Thyroid gland (tissue), 4 donors: Measurements from ENCODE around the gene PHACTR1. TPM values are rescaled to one million over a fixed set of nuclear protein-coding genes. Genes with fewer than 3 reads are reported as not detected.

Experiments used
- DNase-seq, 2 donors: peaks; one replicate each; pipeline ENCODE4 v3.0.0-alpha.2; 2019
- H3K27ac ChIP-seq, 3 donors: fragments of 200-600 bp; sonication (generic); 1 replicate in 2 of 3; 2 replicates in 1 of 3; pipeline ENCODE4 v1.5.1; 2016 to 2019; ENCODE audit warnings: mild to moderate bottlenecking in 1 of 3, moderate library complexity in 1 of 3
- H3K27me3 ChIP-seq: fragments of 200-600 bp; sonication (generic); one replicate; pipeline ENCODE4 v1.5.1; 2019
- H3K36me3 ChIP-seq, 2 donors: fragments of 200-600 bp; sonication (generic); one replicate each; pipeline ENCODE4 v1.5.1; 2016 to 2019
- H3K4me1 ChIP-seq, 2 donors: fragments of 200-600 bp; sonication (generic); one replicate each; pipeline ENCODE4 v1.5.1; 2017 to 2019
- H3K4me3 ChIP-seq, 3 donors: fragments of 200-600 bp; sonication (generic); replicated peaks in 1 of 3; 1 replicate in 2 of 3; 2 replicates in 1 of 3; pipeline ENCODE4 v1.5.1; 2016; ENCODE audit warnings: mild to moderate bottlenecking in 1 of 3
- H3K9me3 ChIP-seq: fragments of 200-600 bp; sonication (generic); one replicate; pipeline ENCODE4 v1.5.1; 2017
- POLR2A ChIP-seq, 2 donors: fragments of 450-650 bp; IDR thresholded peaks; one replicate each; pipeline ENCODE4 v1.6.1; 2017; ENCODE audit warnings: antibody characterized with exemption in 2 of 2, mild to moderate bottlenecking in 2 of 2, moderate library complexity in 1 of 2
- WGBS, 2 donors: methylation state at CpG; one replicate each; pipeline ENCODE4 v1.1.5; 2017; 5-methylcytosine and 5-hydroxymethylcytosine counted together
- intact Hi-C: fragments of 100-400 bp; cut with DNase I; formaldehyde crosslinking; loops from one replicate; pipeline ENCODE4 v1.15.1; 2023
- total RNA-seq, 4 donors: library from RNA; depleted of rRNA; stranded (reverse); fragments of >200 nt; gene quantifications; one replicate each; pipeline ENCODE4 v1.2.3, GENCODE V29; 2016
- TF ChIP-seq, protein P1 (sequence below), 6 experiments: fragments of 200-600 bp in 3 of 6; fragments of 450-650 bp in 3 of 6; sonication (generic) in 3 of 6; IDR thresholded peaks; one replicate each; pipeline ENCODE4 v1.5.1; 2016 to 2019; ENCODE audit warnings: antibody characterized with exemption in 6 of 6, mild to moderate bottlenecking in 2 of 6, inconsistent platforms in 1 of 6, moderate library complexity in 1 of 6

The PHACTR1 gene
- total RNA-seq, 4 donors from 2014 or later, result 2.9 to 8.6 (median 4.4) TPM

DNA sequence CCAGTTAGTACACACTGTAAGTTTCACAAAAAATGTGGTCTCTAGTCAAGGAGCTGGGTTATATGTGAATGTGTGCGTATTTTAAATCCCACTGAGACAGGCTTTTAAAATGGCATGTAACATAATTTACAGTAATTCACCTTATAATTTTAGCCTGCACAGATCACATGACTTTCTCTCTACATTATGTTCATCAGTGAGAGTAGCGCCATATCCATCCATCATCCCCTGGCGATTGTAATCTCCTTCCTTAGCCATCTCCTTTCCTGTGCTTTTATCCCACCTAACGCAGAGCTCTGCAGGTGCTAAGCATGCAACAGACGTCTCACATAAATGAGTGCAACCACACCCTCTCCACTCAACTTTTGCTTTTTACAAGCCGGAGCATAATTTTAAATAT, 401.0 kb downstream of the PHACTR1 start:
- Histone ChIP-seq H3K9me3 (no peaks in the 10 kb centered on the region), H3K27ac (no peak overlapping the region), H3K36me3 (no peaks in the 10 kb centered on the region), H3K4me3 (no peak overlapping the region), H3K4me1 (peaks cover 11 to 16% of the 10 kb centered on the region in 2 donors), H3K27me3 (no peaks in the 10 kb centered on the region)
- no peak for TF ChIP-seq POLR2A (IDR thresholded peaks at IDR 0.05)
- TF ChIP-seq, protein P1, sequence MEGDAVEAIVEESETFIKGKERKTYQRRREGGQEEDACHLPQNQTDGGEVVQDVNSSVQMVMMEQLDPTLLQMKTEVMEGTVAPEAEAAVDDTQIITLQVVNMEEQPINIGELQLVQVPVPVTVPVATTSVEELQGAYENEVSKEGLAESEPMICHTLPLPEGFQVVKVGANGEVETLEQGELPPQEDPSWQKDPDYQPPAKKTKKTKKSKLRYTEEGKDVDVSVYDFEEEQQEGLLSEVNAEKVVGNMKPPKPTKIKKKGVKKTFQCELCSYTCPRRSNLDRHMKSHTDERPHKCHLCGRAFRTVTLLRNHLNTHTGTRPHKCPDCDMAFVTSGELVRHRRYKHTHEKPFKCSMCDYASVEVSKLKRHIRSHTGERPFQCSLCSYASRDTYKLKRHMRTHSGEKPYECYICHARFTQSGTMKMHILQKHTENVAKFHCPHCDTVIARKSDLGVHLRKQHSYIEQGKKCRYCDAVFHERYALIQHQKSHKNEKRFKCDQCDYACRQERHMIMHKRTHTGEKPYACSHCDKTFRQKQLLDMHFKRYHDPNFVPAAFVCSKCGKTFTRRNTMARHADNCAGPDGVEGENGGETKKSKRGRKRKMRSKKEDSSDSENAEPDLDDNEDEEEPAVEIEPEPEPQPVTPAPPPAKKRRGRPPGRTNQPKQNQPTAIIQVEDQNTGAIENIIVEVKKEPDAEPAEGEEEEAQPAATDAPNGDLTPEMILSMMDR (IDR thresholded peaks at IDR 0.05), result no peak
- no peak for DNase-seq
- intact Hi-C loops, result no loop called here
- WGBS, 2 donors, result 71 to 76% methylated on average over 6 of the region's 6 CpGs

DNA sequence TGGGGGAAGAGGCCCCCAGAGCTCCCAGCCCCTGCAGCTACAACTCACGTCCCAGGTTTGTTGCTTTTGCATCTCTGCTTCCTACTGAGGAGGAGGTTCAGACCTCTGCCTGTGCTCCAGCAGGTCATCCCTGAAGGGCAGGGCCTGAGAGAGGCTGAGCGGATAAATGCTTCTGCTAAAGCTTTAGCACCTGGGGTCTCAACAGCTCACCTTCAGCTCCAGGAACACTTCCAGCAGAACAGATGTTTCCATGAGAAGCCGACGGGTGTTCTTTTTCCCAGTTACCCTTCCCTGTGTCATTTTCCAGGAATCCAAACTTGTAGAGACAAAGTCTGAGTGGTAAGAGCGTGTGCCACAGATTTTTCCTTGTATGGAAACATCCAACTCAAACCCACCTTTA, 403.0 kb downstream of the PHACTR1 start:
- 89 to 90% methylated on average over 5 of the region's 5 CpGs for WGBS, 2 donors
- TF ChIP-seq POLR2A (IDR thresholded peaks at IDR 0.05), result no peak
- TF ChIP-seq, protein P1 (IDR thresholded peaks at IDR 0.05), result no peak
- no peak overlapping the region for H3K27ac ChIP-seq
- H3K27me3 ChIP-seq, result no peaks in the 10 kb centered on the region
- no peaks in the 10 kb centered on the region for H3K9me3 ChIP-seq
- no peak for DNase-seq
- H3K4me1 ChIP-seq, result peaks cover 0 to 1% of the 10 kb centered on the region in 2 donors
- intact Hi-C loops, result no loop called here
- H3K4me3 ChIP-seq, result no peak overlapping the region
- no peaks in the 10 kb centered on the region for H3K36me3 ChIP-seq

DNA sequence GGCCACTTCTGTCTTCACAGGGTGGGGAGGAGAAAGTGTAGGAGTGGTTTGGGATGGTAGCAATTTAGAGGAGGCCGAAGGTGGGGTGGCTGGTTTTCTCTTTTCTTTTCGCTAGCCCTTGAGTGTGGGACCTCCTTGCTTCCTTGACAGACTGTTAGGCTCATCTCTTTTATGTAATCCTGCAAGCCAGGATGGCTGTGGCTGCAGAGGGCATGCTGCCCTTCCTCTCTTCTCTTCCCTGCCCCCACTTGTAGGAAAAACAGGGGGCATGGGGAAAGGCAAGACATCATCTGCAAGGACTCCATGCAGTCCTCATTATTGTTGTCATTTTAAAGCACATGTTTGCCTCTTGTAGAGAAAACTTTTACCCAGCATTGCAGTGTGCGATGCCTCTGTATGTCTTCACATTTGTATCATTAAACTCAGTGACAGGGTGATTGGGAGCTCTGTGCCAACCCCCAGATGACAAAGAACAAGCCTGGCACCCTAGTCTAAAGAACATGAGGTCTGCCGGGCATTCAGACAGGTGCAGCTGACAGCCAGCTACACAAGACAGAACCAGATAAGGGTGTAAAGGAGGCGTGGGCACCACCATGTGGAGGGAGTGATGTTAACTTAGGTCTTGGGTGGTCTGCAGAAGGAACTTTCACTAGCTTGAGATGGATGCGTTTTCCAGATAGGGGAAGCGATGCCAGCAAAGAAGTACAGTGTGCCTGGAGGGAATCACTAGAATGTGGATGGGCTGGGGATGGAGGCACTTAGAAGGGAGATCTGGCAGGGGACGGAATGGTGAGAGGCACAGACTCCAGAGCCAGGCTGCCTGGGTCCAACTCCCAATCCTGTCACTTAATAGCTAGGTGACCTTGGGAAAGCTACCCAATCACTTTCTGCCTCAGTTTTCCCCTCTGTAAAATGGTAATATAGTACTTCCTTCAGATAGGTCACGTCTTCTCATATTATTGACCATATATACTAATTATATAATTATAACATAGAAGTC, 404.2 kb downstream of the PHACTR1 start:
- Histone ChIP-seq H3K4me3 (no peak overlapping the region), H3K36me3 (no peaks in the 10 kb centered on the region), H3K9me3 (no peaks in the 10 kb centered on the region), H3K27ac (no peak overlapping the region), H3K4me1 (no peaks in the 10 kb centered on the region), H3K27me3 (no peaks in the 10 kb centered on the region)
- intact Hi-C loops, result no loop called here
- no peak for TF ChIP-seq POLR2A (IDR thresholded peaks at IDR 0.05)
- TF ChIP-seq, protein P1 (IDR thresholded peaks at IDR 0.05), result peak in 2 of 6 experiments; percentile 14 to 24
- peak; percentile 15 to 18 for DNase-seq
- 74 to 78% methylated on average over 9 of the region's 9 CpGs for WGBS, 2 donors

DNA sequence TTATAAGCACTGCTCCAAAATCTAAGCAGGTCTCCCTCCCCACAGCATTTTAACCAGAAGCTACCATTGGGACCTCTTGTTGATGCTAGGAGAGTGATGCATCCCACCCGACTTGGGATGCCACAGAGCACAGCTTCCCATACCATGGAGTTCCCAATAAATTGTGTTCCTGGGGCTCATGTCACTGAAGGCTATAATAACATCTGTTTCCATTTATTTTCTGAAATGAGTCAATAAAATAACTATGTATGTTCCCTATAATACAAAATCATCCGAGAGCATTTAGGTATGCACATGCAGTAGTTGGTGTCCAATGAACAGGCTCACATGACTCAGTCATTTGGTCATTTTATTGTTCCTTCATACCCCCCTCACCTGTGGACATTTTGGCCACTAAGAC, 407.6 kb downstream of the PHACTR1 start:
- no peak for DNase-seq
- no peaks in the 10 kb centered on the region for H3K9me3 ChIP-seq
- H3K27me3 ChIP-seq, result no peaks in the 10 kb centered on the region
- WGBS, 2 donors, result 75 to 86% methylated on average over 2 of the region's 2 CpGs
- TF ChIP-seq POLR2A (IDR thresholded peaks at IDR 0.05), result no peak
- TF ChIP-seq, protein P1 (IDR thresholded peaks at IDR 0.05), result no peak
- H3K36me3 ChIP-seq, result no peaks in the 10 kb centered on the region
- intact Hi-C loops, result no loop called here
- no peaks in the 10 kb centered on the region for H3K4me1 ChIP-seq
- no peak overlapping the region for H3K27ac ChIP-seq
- no peak overlapping the region for H3K4me3 ChIP-seq

DNA sequence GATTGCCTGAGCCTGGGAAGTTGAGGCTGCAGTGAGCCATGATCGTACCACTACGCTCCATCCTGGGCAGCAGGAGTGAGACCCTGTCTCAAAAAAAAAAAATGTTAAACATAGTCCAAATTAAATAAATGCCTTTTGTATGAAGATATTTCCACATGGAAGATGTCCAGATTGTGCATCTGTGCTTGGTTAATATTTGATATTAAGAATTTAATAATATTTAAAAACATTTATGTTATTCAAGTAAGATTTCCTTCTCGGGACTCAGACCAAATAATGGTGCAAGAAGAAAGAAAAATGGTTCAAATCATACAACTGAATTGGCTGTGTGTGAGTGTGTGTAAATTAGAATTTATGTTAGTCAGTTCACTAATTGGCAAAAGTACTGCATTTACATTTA, 409.3 kb downstream of the PHACTR1 start:
- Histone ChIP-seq H3K27me3 (no peaks in the 10 kb centered on the region), H3K4me3 (no peak overlapping the region), H3K4me1 (no peaks in the 10 kb centered on the region), H3K27ac (no peak overlapping the region), H3K36me3 (no peaks in the 10 kb centered on the region), H3K9me3 (no peaks in the 10 kb centered on the region)
- TF ChIP-seq, protein P1 (IDR thresholded peaks at IDR 0.05), result no peak
- TF ChIP-seq POLR2A (IDR thresholded peaks at IDR 0.05), result no peak
- intact Hi-C loops, result no loop called here
- DNase-seq, result no peak
- 87 to 89% methylated on average over 3 of the region's 3 CpGs for WGBS, 2 donors
